Measurements from ENCODE around the gene BCDIN3D. TPM values are rescaled to one million over a fixed set of nuclear protein-coding genes. Genes with fewer than 3 reads are reported as not detected.

The BCDIN3D gene
- total RNA-seq, 1 donor from 2014 or later: 5.3 TPM

DNA sequence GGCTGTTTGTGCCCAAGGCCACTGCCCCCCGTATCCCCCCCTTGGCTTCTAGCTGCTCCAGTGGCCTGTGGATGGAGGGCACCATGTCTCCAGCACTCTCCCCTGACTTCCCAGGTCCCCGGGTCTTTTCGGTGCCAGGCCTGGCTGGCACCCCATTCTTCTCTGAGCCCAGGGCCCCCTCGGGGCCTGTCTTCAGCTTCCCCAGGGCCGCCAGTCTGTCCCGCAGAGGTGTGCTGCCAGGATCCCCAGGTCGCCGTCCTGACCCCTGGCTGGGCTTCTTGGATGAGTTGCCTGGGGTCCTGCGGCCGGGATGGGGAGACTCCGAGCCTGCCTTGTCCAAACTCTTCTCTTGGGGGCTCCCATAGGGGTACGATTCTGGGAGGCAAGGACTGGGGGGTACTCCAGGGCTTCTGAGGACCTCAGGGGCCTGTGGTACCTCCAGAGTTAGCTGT, 47.2 kb downstream of the BCDIN3D start:
- no peaks in the 10 kb centered on the region for H3K27me3 Mint-ChIP-seq (ENCODE audit: low read depth)
- DNase-seq (ENCODE audit: low spot score in 2 of 2, unreplicated experiment in 2 of 2): no peak
- TF ChIP-seq, protein P1, sequence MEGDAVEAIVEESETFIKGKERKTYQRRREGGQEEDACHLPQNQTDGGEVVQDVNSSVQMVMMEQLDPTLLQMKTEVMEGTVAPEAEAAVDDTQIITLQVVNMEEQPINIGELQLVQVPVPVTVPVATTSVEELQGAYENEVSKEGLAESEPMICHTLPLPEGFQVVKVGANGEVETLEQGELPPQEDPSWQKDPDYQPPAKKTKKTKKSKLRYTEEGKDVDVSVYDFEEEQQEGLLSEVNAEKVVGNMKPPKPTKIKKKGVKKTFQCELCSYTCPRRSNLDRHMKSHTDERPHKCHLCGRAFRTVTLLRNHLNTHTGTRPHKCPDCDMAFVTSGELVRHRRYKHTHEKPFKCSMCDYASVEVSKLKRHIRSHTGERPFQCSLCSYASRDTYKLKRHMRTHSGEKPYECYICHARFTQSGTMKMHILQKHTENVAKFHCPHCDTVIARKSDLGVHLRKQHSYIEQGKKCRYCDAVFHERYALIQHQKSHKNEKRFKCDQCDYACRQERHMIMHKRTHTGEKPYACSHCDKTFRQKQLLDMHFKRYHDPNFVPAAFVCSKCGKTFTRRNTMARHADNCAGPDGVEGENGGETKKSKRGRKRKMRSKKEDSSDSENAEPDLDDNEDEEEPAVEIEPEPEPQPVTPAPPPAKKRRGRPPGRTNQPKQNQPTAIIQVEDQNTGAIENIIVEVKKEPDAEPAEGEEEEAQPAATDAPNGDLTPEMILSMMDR (IDR thresholded peaks at IDR 0.05; ENCODE audit: unreplicated experiment): no peak

DNA sequence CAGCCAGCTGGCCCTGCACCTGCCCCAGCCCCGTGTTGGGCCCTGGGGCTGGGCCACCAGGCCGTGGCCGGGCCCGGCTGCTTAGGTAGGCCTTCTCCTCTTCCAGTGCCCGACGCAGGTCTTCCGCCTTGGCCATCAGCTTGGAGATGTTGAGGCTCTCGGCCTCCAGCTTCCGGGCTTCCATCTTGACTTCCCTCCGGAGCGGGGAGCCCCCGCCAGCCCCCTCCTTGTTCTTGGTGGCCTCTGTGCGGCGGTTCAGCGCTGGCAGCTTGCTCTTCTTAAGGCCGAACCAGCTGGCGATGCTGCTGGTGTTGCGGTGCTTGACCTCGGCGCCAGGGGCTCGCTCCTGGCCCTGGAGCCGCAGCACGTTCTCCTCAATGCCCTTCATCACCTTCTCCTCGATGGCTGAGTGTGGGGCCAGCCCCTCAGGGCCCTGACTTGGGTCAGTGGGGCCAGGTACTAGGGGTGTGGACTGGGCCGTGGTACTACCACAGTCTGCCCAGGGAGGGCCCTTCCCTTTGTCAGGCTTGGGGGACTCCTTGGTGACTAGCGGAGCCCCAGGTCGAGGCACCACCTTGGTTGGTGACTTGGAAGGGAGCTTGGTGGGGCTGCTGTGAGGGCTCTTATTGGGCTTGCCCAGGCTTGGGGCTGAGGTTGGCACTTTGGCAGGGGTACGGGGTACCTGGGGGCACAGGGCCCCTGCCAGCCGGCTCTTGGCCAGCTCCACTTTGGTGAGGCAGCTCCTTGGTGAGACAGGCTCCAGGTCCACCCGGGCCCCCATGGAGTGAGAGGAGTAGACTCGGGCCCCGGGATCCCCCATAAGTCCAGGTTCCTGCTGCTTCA, 47.9 kb downstream of the BCDIN3D start:
- no peaks in the 10 kb centered on the region for H3K9me3 Mint-ChIP-seq
- no peak overlapping the region for H3K27ac Mint-ChIP-seq
- no peak overlapping the region for H3K4me3 Mint-ChIP-seq
- no peak for DNase-seq (ENCODE audit: low spot score in 2 of 2, unreplicated experiment in 2 of 2)
- TF ChIP-seq, protein P1 (IDR thresholded peaks at IDR 0.05; ENCODE audit: unreplicated experiment): no peak
- no peaks in the 10 kb centered on the region for H3K27me3 Mint-ChIP-seq (ENCODE audit: low read depth)
- peaks cover 3% of the 10 kb centered on the region for H3K36me3 Mint-ChIP-seq
- H3K4me1 Mint-ChIP-seq: peaks cover 4% of the 10 kb centered on the region

More for the DNA sequence above, 47.2 kb downstream of the BCDIN3D start:
- Mint-ChIP-seq H3K4me3 (no peak overlapping the region), H3K9me3 (no peaks in the 10 kb centered on the region), H3K36me3 (peaks cover 7% of the 10 kb centered on the region), H3K27ac (no peak overlapping the region), H3K4me1 (no peaks in the 10 kb centered on the region)

DNA sequence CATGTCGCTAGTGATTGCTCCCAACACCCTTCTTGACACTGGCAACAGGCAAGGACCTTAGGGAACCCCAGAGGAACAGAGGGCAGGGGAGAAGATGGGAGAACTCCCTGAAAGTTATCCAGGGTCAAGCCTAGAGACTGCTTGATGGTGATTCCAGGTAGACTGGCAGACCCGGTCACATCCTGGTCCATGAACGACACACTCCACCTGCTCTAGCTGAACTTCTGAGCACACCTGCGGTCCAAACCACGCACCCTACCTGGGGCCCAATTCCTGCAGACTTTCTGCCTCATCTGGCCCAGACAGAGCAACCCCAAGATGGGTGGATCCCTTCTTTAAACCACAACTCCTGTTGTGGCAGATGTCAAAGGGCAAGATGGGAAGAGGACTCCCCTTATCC, 48.9 kb downstream of the BCDIN3D start:
- no peak overlapping the region for H3K4me3 Mint-ChIP-seq
- DNase-seq (ENCODE audit: low spot score in 2 of 2, unreplicated experiment in 2 of 2): no peak
- TF ChIP-seq, protein P1 (IDR thresholded peaks at IDR 0.05; ENCODE audit: unreplicated experiment): no peak
- H3K36me3 Mint-ChIP-seq: no peaks in the 10 kb centered on the region
- peaks cover 4% of the 10 kb centered on the region for H3K4me1 Mint-ChIP-seq
- no peaks in the 10 kb centered on the region for H3K27me3 Mint-ChIP-seq (ENCODE audit: low read depth)
- no peak overlapping the region for H3K27ac Mint-ChIP-seq
- no peaks in the 10 kb centered on the region for H3K9me3 Mint-ChIP-seq

DNA sequence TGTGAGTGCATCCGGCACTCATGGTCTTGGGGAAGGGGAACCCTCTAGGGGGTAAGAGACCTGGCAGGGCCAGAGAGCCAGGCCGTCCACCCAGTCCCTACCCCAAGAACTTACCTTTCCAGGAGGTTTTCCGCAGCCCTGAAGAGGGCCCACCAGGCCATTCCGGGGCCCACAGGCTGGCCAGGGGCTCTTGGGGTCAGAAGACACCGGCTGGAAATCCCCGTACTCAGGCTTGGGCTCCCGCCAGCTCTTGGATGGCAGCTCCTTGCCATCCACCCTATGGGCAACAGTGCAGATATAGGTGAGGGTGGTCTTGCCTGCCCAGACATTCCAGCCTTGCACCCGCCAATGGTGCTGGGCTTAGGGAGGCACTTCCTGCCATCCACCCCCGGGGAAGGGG, 49.3 kb downstream of the BCDIN3D start:
- no peak overlapping the region for H3K4me3 Mint-ChIP-seq
- H3K27ac Mint-ChIP-seq: no peak overlapping the region
- TF ChIP-seq, protein P1 (IDR thresholded peaks at IDR 0.05; ENCODE audit: unreplicated experiment): no peak
- H3K27me3 Mint-ChIP-seq (ENCODE audit: low read depth): no peaks in the 10 kb centered on the region
- DNase-seq (ENCODE audit: low spot score in 2 of 2, unreplicated experiment in 2 of 2): no peak
- peaks cover 4% of the 10 kb centered on the region for H3K4me1 Mint-ChIP-seq
- H3K9me3 Mint-ChIP-seq: no peaks in the 10 kb centered on the region
- H3K36me3 Mint-ChIP-seq: peaks cover 2% of the 10 kb centered on the region

DNA sequence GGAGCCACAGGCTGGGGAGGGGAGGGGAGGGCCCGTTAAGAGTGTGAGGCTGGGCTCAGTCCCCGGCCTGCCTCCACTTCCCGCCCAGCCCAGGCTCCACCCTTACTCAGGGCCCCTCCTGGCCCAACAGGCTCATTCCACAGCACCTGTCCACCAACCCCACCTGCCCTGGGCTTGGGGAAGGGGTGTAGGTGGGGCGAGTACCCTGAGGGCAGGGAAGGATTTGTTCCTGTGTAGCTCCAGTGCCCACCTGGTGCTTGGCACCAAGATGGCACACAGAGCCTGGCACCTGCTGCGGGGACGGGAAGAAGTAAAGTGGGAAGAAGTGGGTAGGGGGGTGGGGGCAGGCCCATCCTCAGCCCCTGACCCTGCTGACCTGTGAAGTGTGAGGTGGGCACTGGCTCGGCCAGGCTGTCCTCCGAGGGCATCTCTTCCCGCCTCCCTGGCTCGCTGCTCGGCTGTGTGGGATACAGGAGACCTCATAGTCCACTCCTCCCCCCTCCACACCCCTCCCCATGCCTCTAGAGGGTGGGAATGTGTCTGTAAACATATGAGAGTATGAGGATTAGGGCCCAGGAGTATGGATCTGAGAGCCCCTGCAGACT, 49.8 kb downstream of the BCDIN3D start:
- Mint-ChIP-seq H3K27ac (no peak overlapping the region), H3K36me3 (peaks cover 2% of the 10 kb centered on the region), H3K27me3 (ENCODE audit: low read depth) (no peaks in the 10 kb centered on the region), H3K9me3 (no peaks in the 10 kb centered on the region), H3K4me1 (peaks cover 4% of the 10 kb centered on the region), H3K4me3 (no peak overlapping the region)
- TF ChIP-seq, protein P1 (IDR thresholded peaks at IDR 0.05; ENCODE audit: unreplicated experiment): no peak
- DNase-seq (ENCODE audit: low spot score in 2 of 2, unreplicated experiment in 2 of 2): no peak

All from mesothelial cell of epicardium (in vitro differentiated cells).